T47D (cell line): ENCODE results near the gene ARAP2.

Source experiments
- DNase-seq, 2 experiments: peaks; one replicate each; pipeline versions ENCODE4 v3.0.0 to v3.0.0-alpha.2; 2011 to 2012; ENCODE audit warnings: low read depth in 1 of 2, low spot score in 1 of 2
- JUND ChIP-seq: IDR thresholded peaks from 2 replicates; pipeline ENCODE4 v1.6.1; 2012; ENCODE audit warnings: low read depth
- in situ Hi-C: cut with HindIII; loops from 2 replicates; pipeline ENCODE4 v1.10.0; 2016; ENCODE audit warnings: low sequenced_read_pairs, low pct_unique_long_range_greater_than_20kb

Gene ARAP2

DNA sequence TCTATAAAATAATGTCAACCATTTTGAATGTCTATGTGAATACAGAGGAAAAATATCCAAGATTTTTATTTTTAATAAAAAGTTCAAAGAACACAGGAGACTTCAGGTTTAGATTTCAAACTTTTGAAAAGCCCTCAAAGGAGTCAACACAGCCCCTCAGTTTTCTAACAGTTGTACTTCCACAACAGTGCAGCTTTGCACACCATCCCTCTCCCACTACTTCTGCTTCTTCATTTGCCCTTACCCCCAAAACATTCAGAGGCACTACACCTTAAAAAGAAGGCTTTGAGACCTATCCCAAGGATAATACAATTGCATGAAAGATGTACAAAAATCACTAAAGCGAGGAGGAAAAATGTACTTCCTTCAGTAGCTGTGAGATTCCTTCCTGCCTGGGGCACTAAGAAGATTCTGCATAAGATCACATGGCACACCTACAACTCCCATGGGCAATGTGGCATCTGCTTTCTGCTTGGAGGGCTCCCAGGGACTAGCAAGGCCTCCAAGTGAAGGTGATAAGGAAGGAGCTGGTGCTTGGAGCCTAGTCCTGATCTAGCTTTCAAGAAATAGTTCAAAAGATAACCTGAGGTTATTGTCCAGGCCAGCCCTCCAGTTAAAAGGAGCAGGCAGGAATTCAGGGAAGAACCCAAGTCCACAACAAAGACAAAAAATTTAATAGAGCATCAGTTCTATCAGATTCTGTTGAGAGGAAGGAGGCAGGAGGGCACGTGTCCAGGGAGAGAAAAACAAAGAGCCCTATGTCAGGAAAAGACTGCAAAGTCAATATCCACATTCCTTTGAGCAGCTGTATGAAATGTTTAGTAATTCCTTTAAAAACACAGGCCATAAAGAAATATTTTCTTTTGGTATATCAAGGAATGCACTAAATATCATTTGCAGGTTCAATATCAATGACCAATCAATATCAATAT, 19.1 kb downstream of the ARAP2 start:
- DNase-seq, result no peak
- TF ChIP-seq JUND, result no peak
- in situ Hi-C loops, result no loop called here

DNA sequence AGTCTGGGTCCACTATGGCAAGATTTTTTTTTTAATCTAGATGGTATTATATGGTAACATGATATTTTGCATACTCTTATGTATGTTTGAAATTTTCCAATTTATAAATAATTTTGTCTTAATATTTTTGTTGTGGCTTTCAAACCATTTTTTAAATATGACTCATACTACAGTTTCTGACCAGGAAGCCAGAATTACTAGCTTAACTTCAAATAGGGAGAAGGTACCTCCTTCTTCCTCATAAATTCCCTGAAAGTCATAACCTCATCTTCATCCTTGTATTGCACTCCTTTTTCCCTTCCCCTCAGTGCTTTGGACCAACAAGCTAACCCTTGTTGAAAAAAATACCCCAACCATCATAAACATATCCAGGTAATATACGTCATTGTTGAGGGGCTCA, 21.6 kb downstream of the ARAP2 start:
- no peak for TF ChIP-seq JUND
- in situ Hi-C loops, result no loop called here
- no peak for DNase-seq

DNA sequence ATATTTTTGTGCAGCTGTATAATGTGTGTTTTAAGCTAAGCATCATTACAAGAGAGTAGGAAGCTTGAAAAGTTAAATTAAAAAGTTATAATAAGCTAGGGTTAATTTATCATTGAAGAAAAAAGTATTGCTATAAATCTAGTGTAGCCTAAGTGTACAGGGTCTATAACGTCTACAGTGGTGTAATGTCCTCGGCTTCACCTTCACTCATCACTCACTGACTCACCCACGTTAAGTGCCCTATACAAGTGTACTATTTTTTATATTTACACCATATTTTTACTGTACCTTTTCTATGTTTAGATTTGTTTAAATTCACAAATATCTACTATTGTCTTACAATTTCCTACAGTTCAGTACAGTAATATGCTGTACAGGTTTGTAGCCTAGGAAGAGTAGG, 23.5 kb downstream of the ARAP2 start:
- DNase-seq, result no peak
- in situ Hi-C loops, result no loop called here
- no peak for TF ChIP-seq JUND

DNA sequence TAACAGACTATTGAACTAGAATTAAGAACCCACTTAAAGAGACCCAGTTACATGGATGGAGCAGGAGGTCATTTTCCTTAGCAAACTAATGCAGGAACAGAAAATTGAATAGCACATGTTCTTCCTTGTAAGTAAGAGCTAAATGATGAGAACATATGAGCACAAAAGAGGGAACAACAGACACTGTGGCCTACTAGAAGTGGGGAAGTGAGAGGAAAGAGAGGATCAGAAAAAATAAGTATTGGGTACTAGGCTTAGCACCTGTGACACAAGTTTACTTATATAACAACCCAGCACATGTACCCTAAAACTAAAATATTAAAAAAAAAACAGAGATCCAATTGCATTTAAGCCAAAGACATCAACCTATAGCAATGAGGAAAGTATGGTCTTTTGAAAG, 26.2 kb downstream of the ARAP2 start:
- no peak for DNase-seq
- in situ Hi-C loops, result no loop called here
- TF ChIP-seq JUND, result no peak

DNA sequence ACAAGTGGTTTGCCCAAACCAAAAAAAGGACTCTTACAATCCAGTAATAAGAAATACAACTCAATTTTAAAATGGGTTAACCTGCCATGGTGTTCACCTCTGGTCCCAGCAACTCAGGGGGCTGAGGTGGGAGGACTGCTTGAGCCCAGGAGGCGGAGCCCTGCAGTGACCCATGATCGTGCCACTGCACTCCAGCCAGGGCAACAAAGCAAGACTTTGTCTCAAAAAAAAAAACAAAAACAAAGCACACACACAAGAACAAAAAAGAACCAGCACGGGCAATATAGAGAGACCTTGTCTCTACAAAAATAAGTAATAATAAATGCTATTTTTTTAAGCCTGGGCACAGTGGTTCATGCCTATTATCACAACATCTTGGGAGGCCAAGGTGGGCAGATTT, 28.7 kb downstream of the ARAP2 start:
- in situ Hi-C loops, result no loop called here
- TF ChIP-seq JUND, result no peak
- DNase-seq, result no peak

DNA sequence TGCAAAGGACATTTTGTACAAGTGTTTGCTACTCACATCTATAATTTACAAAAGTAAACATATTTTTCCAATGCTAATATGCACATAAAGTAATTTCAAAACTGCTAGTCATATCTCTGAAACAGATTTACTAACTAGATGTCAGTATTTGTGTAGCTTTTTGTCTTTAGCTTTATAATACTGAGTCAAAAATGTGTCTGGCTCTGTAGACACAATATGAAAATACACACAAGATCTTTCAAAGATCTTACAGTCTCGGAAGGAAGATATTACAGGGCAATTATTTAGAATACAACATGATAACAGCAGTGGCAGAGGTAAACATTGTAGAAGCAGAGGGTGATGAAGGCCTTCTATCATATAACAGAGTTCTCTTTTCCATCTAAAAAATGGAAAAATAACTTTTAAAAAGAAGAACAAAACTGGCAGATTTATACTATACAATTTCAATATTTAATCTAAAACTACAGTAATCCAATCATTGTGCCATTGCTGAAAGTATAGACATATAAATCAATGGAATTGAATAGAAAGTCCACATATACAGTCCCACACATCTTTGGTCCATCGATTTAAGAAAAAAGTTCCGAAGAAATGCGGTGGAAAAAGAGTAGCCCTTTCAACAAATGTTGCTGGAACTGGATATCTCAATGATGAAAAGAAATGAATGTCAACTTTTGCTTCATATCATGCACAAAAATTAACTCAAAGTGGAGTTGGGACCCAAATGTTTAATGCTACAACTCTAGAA, 29.4 kb downstream of the ARAP2 start:
- TF ChIP-seq JUND, result no peak
- DNase-seq, result no peak
- in situ Hi-C loops, result no loop called here

DNA sequence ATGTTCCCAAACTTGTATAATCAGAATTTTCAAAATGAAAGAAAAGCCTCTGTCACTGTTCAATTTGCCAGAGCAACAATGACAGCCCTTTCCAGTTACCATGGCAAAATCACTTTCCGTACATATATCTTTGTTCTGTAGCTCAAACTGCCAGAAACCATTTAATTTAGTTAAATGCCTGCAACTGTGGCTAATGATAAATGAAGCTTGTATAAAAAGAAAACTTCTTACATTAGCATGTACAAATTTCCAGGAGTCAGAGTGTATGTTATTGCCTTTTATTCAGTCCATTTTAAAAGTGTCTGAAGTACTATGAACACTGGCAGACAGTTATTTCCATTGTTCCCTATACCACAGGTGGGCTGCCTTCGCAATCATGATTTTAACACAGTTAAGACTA, 30.3 kb downstream of the ARAP2 start:
- in situ Hi-C loops, result no loop called here
- TF ChIP-seq JUND, result no peak
- DNase-seq, result no peak

DNA sequence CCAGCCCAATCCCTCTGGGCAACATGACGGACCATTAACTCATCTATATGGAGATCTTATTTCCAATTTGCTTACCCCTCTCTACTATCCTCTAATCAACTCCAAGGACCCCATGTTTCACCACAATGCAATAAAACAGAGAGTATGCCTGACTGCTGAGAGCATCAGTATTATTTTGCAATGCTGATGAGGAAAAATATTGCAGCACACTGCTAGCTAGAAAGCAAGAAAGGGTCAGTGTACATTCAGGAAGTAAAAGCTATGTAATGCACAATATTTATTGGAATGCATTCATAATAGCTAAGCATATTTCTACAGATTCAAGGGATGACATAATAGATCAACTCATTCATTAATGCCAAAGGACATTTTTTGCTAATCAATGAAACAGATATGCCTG, 33.2 kb downstream of the ARAP2 start:
- in situ Hi-C loops, result no loop called here
- no peak for TF ChIP-seq JUND
- DNase-seq, result no peak

DNA sequence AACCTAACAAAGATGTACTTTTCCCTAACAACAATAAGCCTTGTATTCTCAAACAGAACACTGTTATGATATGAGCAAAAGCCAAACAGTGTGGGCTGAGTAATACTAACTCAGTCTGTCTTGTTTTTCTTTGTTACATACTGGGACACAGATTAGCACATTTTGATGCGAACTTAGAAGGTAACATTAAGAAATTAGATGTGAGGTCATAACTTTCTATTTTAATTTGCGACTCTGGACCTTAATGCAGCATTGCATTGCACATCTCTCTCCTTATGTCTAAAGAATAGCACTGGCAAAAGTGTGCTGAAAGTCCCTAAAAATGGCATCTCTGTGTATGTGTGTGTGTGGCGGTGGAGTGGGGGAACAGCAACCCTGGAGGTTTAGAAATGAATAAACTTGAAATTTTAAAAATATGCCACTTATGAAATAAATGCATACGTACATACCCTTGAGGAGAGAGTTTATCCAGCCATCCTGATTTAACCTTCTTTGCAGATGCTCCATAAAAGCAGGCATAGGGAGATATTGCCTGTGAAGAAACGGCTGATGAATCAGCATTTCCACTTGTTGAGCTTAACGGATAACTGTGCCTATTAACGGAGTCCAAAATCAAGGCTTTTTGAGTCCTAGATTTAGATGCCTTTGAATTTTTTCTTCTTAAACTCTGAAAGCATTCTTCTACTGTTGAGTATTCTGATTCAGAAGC, 34.2 kb downstream of the ARAP2 start:
- in situ Hi-C loops, result no loop called here
- TF ChIP-seq JUND, result no peak
- no peak for DNase-seq

DNA sequence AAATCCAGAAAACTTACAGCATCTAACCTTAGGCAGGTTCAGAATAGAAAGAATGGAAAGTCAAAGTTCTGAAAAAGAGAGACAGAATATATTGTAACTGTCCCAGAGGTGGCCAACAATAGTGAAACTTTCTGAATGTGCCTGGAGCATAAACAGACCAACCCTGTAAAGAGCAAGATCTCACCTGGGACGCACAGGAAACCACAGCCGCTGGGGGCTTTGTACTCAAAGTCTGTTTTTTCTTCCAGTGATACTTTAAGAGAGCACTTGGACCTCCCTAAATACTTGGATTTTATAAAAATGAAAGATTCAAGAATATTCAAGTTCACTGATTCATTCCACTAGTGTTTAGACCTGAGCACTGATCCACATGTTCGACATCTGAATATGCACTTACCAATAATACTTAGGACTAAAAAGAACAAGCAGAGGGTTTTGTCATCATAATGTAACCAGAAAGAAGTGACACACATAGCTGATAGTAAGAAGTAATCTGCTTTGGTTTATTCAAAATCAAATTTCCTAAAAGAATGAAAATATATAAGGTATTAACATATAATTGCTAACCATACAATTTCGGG, 35.3 kb downstream of the ARAP2 start:
- DNase-seq, result no peak
- in situ Hi-C loops, result no loop called here
- TF ChIP-seq JUND, result no peak

DNA sequence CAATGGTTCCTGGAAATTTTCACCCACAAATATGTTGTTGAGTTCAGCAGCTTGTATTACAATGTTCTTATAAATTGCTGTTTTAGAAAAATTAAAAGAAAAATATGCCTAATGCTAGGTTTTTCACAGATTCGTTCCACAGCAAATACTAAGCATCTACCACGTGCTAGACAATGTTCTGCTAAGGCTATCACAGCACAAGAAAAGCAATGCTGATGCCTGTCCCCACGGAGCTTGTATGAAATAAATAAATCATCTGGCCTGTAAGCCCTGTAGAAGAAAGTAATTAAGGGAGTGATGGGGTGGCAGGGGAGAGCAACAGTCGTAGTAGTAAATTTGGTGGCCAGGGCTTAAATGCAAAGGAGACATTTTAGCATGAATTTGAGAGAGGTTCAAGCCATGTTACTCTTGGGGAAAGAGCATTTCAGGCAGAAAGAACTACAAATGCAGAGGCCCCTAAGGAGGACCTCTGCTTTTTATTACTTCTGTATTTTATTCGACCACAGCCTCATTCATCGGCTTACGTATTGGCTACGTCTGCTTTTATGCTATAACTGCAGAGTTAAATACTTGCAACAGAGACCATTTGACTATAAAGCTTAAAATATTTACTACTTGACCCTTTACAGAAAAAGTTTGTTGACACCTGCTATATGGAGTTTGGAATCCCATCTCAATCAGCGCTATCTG, 36.3 kb downstream of the ARAP2 start:
- DNase-seq, result no peak
- in situ Hi-C loops, result no loop called here
- TF ChIP-seq JUND, result no peak

DNA sequence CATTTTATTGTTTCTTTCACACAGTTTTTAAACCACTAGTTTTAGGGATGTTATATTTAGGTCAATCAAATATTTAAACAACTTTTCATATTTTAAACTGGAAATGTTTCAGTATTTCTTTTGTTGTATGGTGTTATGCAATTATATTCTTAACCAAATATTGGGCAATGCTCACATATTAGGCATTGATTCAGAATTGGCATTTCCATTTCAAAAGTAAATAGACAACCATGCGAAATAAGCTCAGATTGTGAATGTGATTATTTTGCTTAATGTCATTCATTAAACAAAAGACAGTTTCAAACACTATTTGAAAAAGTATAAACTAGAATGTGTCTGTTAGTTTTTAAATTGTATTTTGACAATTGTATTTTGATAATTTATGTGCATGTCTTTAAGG, 36.9 kb downstream of the ARAP2 start:
- in situ Hi-C loops, result no loop called here
- TF ChIP-seq JUND, result no peak
- DNase-seq, result no peak
